Measurements from ENCODE around the gene CD2.

Gene CD2, protein sequence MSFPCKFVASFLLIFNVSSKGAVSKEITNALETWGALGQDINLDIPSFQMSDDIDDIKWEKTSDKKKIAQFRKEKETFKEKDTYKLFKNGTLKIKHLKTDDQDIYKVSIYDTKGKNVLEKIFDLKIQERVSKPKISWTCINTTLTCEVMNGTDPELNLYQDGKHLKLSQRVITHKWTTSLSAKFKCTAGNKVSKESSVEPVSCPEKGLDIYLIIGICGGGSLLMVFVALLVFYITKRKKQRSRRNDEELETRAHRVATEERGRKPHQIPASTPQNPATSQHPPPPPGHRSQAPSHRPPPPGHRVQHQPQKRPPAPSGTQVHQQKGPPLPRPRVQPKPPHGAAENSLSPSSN

GRCh38 chr1:116754198-116754977, at the start of gene CD2:
CD2 (plus strand) TSS chr1:116754430; CDS start chr1:116754493, 63 bp downstream.
- DNase-seq, result no peak
- intact Hi-C loops (cut with DNase I), result no loop called here

GRCh38 chr1:116706123-116706522, 48.1 kb upstream of the CD2 start:
- no peak for DNase-seq
- intact Hi-C loops (cut with DNase I), result no loop called here

GRCh38 chr1:116706841-116707240, 47.4 kb upstream of the CD2 start:
- no peak for DNase-seq
- intact Hi-C loops (cut with DNase I), result no loop called here

DNA sequence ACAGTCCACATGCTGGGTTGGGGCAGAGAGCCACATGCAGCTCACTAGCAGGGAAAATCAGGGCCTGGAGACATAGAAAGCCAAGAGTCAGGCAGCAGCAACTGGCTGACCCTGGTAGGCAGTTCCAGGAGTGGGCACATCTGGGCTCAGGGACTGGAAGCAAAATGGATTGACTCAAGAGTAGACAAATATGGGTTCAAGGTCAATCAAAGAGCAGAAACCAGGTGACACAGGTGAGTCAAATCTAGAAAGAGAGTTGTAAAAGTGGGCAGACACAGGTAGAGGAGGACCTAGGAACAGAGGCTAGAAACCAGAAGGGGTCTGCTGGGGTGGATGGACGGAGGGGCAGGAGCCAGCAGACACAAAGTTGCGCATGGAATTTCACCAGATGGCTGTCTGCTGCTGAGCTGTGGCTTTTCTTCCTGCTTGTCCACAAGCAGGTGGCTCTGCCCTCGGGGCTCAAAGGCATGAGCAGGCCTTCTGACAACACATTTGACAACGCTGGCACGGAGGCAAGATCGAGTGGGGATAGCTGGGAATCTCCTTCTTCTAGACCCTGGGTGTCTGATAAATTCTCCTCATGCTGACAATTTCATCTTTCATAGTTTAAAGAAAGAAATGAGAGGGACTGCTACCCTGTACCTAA, 45.9 kb upstream of the CD2 start:
- peak in 1 of 10 donors; percentile 60 for DNase-seq
- intact Hi-C loops (cut with DNase I), result no loop called here

DNA sequence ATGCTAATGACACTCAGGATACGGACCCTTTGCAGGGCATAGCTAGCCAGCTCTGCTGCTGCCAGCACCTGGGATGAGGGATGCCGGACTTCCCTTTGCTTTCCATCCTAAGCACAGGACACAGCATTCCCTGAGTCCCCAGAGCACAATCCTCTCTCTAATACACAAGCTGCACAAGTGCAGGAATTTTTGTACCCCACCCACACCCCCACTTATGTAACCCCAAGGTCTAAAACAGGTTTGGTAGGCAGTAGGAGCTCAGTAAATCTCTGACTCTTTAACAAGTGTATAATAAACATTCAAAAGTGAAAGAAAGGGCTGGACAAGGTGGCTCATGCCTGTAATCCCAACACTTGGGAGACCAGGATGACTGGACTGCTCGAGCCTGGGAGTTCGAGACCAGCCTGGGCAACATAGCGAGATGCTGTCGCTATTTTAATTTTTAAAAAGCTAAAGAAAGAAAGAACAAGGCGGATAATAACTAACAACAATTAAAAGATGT, 44.5 kb upstream of the CD2 start:
- intact Hi-C loops (cut with DNase I), result no loop called here
- peak in 1 of 10 donors; percentile 31 for DNase-seq

- intact Hi-C loops (cut with DNase I), result no loop called here
- peak in 2 of 10 donors; percentile 15 to 79 for DNase-seq
These were observed 43.6 kb upstream of the CD2 start for GRCh38 chr1:116710420-116711262.

- intact Hi-C loops (cut with DNase I), result no loop called here
- DNase-seq, result peak in 1 of 10 donors; percentile 41
These were observed 42.9 kb upstream of the CD2 start for GRCh38 chr1:116711263-116711840.

GRCh38 chr1:116712510-116712909, 41.7 kb upstream of the CD2 start:
- intact Hi-C loops (cut with DNase I), result no loop called here
- DNase-seq, result peak in 1 of 10 donors; percentile 53

DNA sequence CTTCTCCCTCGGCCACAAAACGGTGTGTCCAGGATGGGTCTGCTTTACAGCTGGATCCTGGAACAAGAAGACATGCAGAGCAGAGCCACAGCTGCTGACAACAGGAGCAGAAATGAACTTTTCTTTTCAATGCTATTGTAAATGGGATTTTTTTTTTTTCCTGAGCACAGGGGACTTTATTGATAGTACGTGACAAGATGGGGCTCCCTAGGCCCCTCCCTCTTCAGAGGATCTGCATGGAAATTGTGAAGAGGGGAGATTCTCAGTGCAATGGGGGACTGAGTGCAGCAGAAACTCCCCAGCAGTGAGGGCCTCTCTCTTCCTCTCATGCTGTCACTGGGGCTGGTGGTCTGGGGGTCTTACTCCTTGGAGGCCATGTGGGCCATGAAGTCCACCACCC, 40.8 kb upstream of the CD2 start:
- DNase-seq, result no peak
- intact Hi-C loops (cut with DNase I), result no loop called here

DNA sequence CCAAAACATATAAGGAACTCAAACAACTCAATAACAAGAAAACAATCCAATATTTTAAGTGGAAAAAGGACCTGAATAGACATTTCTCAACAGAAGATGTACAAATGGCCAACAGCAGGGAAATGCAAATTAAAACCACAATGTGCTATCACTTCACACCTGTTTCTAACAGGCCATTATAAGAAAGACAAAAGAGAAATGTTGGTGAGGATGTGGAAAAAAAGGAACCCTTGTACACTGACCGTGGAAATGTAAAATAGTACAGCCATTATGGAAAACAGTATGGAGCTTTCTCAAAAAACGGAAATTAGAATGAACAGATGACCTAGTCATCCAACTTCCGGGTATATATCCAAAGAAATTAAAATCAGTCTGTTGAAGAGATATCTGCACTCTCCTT, 37.8 kb upstream of the CD2 start:
- intact Hi-C loops (cut with DNase I), result no loop called here
- no peak for DNase-seq

DNA sequence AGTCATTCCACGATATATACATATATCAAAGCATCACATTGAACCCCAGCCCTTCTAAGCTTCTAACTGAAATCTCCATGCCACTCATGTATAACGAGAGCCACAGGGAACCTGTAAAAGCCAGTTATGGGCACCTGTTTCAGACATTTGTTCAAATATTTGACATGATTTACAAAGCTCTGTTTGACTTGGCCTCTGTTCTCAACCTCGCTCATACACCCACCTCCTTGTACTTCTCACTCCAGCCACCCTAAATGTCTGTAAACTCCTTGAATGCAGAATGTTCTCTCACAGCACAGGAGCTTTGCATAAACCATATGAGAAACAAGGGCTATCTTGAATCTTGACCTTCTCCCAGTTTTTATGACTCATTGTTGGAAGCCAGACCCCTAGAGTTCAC, 36.9 kb upstream of the CD2 start:
- DNase-seq, result no peak

DNA sequence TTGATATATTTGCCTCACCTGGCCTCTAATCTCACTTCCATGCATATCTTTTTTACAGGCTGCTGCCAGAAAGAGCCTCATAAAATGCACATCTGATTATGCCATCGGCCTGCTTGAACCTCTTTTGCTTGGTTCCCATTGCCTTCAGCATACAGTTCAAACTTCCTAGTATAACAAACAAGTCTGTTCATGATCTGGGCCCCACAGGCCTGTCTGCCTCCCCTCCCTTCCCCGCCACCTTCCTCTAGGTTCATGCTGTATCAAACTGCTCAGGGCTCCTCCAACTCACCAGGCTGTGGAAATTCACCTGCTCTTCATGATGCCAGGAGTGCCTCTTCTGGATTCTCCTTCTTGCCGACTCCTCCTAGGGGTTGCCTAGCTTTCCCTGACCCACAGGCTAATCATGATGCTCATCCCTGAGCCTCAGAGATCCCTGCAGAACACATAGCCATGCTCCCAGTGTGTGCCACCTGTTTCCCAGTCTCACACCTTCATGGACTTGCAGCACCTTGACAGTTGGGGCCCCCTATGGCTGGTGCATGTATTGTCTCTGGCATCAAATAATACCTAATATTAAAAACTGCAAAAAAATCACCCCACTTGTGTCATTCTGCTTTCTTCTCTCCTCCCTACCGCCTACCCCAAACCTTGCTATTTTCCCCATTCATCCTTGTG, 33.7 kb upstream of the CD2 start:
- intact Hi-C loops (cut with DNase I), result no loop called here
- DNase-seq, result peak in 1 of 10 donors; percentile 36

More for the DNA sequence above, 36.9 kb upstream of the CD2 start:
- intact Hi-C loops (cut with DNase I), result no loop called here

DNA sequence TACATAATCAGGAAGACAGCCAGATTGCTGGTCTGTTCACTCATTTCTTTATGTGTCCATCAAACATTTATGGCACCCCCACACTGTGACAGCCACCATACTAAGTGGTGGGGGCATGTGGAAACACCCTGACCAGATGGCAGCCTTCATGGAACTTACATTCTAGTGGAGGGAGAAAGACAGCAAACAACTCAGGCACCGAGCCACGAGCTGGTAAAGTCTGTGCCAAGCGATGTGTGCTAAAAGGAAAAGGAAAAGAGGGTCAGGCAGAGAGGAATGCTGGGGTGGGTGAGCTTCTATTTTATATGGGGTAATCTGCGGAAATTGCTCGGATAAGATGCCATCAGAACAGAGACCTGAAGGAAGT, 33.2 kb upstream of the CD2 start:
- intact Hi-C loops (cut with DNase I), result no loop called here
- DNase-seq, result peak in 1 of 10 donors; percentile 24

DNA sequence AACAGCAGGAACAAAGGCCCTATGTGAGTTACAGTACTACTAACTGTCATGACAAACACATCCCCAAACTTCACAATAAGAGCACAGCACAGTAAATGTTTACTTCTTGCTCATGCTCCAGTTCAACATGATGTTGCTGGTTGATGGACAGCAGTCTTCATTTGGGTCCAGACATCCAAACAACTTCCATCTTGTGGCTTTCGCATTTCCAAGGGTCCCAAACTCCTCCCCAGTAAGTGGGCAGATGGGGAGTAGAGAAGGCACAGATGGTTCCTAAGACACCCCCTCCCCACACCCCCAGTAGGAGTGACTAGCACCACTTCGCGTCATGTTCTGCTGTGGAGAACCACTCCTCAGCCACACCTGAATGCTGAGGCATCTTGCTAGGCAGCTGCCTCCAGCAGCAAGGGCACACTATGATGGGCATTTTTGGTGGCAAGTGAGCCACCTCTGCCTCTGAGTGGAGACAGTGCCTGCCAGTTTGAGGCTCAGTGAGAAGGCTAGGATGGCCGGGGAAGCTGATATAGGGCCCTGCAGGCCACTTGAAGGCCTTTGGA, 32.7 kb upstream of the CD2 start:
- peak in 1 of 10 donors; percentile 49 for DNase-seq
- intact Hi-C loops (cut with DNase I), result no loop called here

DNA sequence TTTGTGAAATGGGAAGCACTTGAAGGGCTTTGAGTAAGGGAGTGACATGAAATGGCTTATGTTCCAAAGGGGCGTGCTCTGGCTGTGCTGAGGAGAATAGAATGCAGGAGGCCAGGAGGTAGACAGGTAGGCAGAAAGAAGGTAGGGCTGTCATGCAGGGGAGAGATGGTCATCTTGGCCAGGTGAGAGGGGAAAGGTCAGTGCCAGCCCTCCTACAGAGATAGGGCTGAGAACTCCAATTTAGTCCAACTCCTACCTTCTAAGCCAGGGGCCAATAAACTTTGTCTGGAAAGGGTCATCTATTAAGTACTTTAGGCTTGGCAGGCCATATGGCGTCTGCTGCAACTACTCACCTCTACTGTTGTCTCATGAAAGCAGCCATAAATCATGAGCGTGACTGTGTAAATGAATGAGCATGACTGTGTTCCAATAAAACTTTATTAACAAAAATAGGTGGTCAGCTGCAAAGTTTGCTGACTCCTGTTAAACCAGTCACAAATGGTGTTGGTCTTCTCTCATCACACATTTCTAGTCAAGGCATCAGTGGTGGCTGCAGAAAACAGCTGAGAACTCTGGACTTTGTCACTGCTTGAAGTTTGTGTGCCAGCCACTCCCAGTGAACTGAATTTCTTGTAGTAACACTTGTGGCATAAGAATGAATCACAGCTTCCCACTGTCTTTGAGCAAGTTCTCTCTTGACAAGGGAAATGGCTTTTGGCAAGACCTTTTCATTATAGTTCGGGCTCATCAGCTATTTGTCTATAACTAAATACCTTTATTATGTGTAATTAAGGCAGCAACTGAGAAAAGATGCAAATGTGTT, 32.0 kb upstream of the CD2 start:
- DNase-seq, result no peak
- intact Hi-C loops (cut with DNase I), result no loop called here

DNA sequence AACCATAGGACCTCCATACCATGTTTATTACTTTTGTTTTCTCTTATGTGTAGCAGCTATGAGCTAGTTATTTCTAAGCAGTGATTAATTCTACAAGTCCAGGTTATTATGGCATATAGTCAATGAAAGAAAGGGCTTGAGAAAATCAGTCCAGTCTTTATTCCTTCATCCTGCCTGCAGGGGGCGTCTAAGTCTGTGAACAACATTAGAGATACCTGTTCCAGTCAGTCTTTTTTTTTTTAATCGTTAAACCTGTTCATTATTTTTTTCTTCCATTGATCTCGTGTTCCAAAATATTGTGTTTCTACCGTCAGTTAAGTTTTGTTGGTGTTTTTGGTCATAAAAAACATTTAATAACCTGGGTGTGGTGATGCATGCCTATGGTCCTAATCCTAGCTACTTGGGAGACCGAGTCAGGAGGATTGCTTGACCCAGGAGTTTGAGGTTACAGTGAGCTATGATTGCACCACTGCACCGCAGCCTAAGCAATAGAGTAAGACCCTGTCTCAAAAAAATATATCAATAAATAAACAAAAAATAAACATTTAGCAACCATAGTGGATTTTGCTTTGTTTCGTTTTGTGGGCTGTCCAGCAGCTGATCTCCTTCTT, 29.4 kb upstream of the CD2 start:
- intact Hi-C loops (cut with DNase I), result no loop called here
- DNase-seq, result peak in 6 of 10 donors; percentile 31 to 57 (median 44)

- intact Hi-C loops (cut with DNase I), result no loop called here
- DNase-seq, result no peak
These were observed 28.4 kb upstream of the CD2 start for GRCh38 chr1:116725798-116726197.

All from posterior cingulate gyrus (tissue), 11 donors.